HG03025 (cell line): ENCODE measurements around the gene LRRC7.

Experiments used
- ATAC-seq: cut with Tn5 transposase; IDR thresholded peaks from one replicate; pipeline ENCODE4 v1.9.1; 2021; ENCODE audit warnings: mild to moderate bottlenecking, moderate library complexity; ENCODE audit not compliant: unreplicated experiment, low FRiP score

Gene LRRC7

GRCh38 chr1:69752831-69753230, 185.1 kb downstream of the LRRC7 start:
- ATAC-seq, result no peak

DNA sequence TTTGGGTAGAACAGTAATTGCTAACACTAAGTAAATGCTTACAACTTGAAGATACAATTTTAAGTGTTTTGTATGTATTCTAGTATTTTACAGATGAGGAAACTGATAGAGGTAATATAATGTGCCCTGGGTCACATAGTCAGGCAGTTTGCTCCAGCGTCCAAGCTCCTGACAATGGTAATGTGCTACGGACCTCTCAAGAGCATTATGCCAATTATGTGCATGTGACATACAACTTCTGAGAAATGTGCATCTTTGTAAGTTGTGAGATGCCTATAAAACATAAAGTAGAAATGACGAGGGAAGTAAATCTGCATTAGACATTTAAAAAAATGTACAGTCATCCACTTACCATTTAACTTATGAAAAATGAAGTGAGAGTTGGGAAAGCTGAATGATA, 186.8 kb downstream of the LRRC7 start:
- ATAC-seq, result no peak

GRCh38 chr1:69755647-69756046, 187.9 kb downstream of the LRRC7 start:
- no peak for ATAC-seq

DNA sequence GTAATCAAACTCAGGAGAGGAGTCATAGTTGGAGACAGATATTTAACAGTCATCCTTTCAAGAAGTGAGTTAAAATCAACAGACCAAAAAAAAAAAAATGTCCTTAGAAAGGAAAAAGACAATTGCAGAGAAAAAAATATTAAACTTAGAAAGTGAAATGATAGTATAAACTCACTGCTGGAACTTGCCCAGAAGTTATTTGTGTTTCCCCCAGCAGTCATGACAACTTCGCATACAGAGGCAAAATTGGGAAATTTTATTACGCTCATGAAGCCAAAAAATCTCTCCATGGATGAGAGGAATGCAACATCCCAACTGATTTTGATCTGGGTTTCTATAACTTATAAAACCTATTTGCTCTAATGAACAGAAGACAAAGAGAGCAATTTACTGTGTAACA, 198.2 kb downstream of the LRRC7 start:
- no peak for ATAC-seq

- no peak for ATAC-seq
Observed at GRCh38 chr1:69766431-69767180, 198.9 kb downstream of the LRRC7 start.

DNA sequence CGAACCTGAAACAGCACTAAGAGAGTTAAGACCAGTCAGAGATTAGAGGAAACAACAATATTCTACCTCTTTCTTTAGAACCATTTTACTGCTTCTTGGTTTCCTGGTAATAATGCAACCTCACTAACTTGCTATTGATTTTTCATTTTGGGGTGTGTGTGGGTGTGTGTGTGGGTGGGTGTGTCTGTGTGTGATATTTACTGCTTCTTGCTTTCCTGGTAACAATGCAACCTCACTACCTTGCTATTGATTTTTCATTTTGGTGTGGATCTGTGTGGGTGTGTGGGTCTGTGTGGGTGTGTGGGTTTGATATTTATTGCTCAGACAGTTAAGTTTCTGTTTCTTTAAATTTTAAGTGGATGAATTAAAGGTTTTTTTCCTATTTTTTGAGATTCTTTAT, 208.8 kb downstream of the LRRC7 start:
- no peak for ATAC-seq

- ATAC-seq, result no peak
Observed at GRCh38 chr1:69777423-69777822, 209.7 kb downstream of the LRRC7 start.

DNA sequence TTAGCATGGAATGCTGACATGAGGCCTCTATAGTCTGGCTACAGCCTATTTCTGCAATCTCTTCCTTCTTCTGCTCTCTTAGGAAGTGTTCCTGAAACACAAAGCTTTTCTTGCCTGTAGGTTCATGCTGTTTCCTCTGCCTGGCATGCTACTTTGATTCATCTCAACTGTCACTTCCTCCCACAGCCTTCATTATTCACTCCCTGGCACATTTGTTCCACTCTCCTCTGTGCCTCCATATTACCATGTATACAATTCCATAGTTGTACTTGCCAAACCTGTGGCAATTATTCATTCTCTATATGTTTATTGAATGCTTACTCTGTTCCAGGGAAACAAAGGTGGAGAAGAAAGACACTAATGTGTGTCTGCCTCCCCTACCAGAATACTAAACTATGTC, 210.2 kb downstream of the LRRC7 start:
- ATAC-seq, result no peak

- ATAC-seq, result no peak
Observed at GRCh38 chr1:69787151-69787550, 219.4 kb downstream of the LRRC7 start.

GRCh38 chr1:69791311-69791710, 223.6 kb downstream of the LRRC7 start:
- no peak for ATAC-seq

- ATAC-seq, result no peak
Observed at GRCh38 chr1:69794831-69795230, 227.1 kb downstream of the LRRC7 start.

GRCh38 chr1:69814926-69815325, 247.2 kb downstream of the LRRC7 start:
- ATAC-seq, result no peak

DNA sequence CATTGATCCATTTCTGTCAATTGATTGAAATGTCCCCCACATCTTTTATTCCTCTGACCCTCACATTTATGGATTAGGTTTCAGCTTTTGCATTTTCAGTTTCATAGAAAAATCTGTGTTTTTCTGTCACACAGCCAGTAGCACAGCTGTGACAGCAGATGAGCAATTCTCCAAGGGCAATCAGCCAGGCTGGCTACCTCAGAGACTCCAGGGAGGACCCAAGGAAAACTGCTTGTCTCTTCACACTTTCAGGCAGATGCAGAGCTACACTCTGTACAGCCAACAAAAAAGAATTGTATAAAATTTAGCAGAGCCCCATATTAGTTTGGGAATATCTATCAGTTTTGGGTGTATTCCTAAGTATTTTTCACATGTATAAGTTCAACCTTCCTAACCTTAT, 257.2 kb downstream of the LRRC7 start:
- no peak for ATAC-seq

- no peak for ATAC-seq
Observed at GRCh38 chr1:69827732-69828131, 260.0 kb downstream of the LRRC7 start.

GRCh38 chr1:69833536-69833935, 265.8 kb downstream of the LRRC7 start:
- ATAC-seq, result no peak

- no peak for ATAC-seq
Observed at GRCh38 chr1:69834336-69834735, 266.6 kb downstream of the LRRC7 start.

DNA sequence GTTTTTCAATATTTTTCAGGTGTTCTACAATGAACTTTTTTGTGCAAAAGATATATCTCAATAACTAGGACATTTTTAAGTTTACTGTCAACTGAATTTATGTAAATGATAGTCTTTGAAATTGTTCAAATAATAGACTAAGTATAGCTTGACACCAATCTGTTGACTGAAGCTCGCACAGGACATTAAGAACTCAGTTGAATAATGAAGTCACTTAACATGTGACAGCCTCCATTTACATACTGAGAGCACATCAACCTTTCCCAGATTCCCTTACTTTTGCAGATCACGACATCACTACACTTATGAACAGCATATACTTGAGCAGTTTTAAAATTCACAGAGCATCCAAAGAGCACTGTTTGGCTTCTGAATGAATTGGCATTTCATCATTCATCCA, 268.2 kb downstream of the LRRC7 start:
- no peak for ATAC-seq

DNA sequence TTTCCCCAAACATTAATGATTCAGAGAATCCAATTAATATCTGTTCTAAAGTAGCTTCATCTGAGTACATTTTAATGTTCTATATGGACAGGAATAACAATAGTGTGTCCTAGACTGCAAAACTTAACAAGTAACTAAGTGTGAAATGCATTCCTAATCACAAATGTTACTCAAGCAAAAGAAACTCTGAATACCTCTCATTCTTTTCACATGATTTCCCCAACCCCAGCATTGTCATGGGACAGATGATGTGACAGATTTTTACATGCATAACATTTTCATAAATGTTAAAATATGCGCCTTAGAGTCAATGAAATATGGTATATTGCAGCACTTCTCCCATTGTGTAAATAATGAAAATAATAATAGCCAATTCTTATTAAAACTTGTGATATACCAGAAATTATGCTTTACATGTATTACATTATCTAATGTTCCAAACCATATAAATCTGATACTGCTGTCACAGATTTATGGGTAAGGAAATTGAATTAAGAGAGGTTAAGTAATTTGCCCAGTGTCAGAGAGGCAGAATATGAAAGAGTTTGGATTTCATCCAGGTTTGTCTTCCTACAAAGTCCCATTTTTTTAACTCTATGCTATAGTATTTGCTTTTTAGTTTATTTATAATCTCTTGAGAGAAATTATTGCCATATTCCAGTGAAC, 269.4 kb downstream of the LRRC7 start:
- ATAC-seq, result no peak

DNA sequence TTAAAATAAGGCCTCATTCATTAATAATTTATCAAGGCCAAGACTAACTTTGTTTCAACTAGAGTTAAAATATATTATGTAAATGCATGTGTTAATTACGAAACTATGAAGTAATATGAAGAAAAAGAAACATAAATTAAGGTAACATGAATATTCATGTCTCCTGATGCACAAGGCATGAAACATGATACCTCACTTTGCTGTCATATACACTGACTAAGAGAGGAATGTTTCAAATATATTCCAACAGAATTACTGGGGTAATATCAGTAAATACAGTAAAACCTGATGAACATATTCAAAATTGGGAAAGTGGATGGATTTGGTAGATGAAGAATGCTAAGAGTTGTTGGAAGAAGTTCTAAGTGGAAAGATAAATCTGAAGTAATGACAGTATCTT, 274.6 kb downstream of the LRRC7 start:
- ATAC-seq, result no peak

GRCh38 chr1:69845655-69846054, 277.9 kb downstream of the LRRC7 start:
- no peak for ATAC-seq

DNA sequence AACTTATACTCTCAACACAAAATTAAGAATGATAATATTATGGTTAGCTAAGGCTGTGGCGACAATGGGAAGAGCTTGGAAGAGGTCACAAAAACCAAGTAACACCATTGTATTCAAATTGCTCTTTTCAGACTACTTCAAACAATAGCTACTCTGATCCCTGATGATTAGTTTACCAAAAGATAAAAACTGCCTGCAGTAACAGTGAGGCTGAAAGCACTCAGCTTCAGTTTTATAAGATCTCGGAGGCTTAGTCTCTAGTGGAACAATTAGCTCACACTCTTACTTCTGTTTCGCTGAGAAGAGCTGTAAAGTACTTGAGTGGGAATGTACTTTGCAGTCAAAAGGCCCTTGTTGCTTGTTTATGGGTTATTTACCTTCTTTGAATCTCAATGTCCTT, 278.5 kb downstream of the LRRC7 start:
- ATAC-seq, result no peak

DNA sequence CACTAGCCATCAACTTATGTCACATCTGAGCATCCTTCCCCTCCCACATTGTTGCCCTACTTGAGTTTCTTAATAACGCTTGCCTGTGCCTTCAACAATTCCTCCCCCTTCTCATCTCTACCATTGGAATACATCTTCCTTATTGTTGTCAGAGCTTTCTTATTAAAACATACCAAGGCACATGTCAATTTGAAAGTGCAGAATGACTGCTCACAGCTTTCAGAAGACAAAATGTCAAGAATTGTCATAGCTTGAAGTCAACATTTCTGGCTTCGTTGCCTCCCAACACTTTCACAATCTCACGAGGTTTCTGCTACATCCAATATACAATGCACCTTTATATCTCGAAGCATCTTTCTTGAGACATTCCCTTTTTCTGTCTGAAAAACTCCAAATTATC, 279.9 kb downstream of the LRRC7 start:
- no peak for ATAC-seq
